Measurements from ENCODE around the gene DHFR2.
"Not testable (repeated sequence)": the region's sequence is repeated elsewhere in the genome, so short reads cannot be mapped to it uniquely, and the experiment has no call there.

DHFR2 gene

GRCh38 chr3:94065819-94066480, 3.2 kb upstream of the DHFR2 start:
- DNase-seq = no peak

- no peak for DNase-seq
Measured at GRCh38 chr3:94065122-94065521, 2.4 kb upstream of the DHFR2 start.

DNA sequence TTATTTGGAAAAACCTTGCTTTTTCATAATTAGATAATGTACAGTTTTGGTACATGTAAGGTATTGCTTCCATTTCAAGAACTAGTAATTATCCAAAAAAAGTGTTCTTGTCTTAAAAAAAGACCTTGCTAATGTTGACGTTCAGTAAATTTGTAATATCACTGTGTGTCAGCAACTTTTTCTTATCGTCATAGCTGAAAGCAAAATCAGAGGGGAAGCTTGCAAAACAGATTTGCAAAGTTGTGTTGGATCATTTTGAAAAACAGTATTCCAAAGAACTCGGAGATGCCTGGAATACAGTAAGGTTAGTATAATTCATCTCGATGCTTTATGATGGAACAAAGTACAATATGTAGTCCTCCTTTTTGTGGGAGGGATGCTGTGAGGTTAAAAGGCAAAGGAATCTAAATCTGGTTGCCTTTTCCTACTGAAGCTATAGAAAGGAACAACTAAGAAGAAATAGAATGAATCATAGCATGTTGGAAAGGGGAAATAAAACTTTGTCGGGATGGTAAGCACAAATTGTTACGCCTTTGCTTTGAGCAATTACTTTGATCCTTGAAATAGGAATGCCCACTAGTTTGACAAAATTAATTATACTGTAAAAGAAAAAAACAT, 1.6 kb upstream of the DHFR2 start:
- DNase-seq = no peak

- no peak for DNase-seq
Measured at GRCh38 chr3:94063496-94064119, 892 bp upstream of the DHFR2 start.

DNA sequence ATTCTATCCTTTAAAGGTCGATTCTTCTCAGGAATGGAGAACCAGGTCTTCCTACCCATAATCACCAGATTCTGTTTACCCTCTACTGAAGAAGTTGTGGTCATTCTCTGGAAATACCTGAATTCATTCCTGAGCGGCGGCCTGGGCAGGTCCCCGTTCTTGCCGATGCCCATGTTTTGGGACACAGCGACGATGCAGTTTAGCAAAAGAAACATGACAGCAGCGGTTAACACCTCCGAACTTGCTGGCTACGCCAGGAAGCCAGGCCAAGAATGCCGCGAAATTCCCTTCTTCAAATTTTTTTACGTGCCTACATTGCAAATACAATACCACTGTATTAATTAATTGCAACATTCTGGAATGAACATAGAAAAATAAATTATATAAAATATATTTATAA, 1.4 kb downstream of the DHFR2 start:
- no peak for DNase-seq

GRCh38 chr3:94050546-94050945, 12.2 kb downstream of the DHFR2 start:
- DNase-seq = no peak

- no peak for DNase-seq
Measured at GRCh38 chr3:94049267-94049666, 13.4 kb downstream of the DHFR2 start.

GRCh38 chr3:94046533-94046932, 16.2 kb downstream of the DHFR2 start:
- DNase-seq = no peak

DNA sequence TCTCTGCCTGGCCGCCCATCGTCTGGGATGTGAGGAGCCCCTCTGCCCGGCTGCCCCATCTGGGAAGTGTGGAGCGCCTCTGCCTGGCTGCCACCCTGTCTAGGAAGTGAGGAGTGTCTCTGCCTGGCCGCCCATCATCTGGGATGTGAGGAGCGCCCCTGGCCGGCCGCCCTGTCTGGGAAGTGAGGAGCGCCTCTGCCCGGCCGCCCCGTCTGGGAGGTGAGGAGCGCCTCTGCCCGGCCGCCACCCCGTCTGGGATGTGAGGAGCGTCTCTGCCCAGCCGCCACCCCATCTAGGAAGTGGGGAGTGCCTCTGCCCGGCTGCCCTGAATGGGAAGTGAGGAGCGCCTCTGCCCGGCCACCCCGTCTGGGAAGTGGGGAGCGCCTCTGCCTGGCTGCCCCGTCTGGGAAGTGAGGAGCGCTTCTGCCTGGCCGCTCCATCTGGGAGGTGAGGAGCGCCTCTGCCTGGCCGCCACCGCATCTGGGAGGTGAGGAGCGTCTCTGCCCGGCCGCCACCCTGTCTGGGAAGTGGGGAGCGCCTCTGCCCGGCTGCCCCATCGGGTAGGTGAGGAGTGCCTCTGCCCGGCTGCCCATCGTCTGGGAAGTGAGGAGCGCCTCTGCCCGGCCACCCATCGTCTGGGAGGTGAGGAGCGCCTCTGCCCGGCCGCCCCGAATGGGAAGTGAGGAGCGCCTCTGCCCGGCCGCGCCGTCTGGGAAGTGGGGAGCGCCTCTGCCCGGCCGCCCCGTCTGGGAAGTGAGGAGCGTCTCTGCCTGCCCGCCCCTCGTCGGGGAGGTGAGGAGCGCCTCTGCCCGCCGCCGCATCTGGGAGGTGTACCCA, 18.4 kb downstream of the DHFR2 start:
- not testable (repeated sequence) for DNase-seq

- DNase-seq = no peak
Measured at GRCh38 chr3:94043285-94043684, 19.4 kb downstream of the DHFR2 start.

DNA sequence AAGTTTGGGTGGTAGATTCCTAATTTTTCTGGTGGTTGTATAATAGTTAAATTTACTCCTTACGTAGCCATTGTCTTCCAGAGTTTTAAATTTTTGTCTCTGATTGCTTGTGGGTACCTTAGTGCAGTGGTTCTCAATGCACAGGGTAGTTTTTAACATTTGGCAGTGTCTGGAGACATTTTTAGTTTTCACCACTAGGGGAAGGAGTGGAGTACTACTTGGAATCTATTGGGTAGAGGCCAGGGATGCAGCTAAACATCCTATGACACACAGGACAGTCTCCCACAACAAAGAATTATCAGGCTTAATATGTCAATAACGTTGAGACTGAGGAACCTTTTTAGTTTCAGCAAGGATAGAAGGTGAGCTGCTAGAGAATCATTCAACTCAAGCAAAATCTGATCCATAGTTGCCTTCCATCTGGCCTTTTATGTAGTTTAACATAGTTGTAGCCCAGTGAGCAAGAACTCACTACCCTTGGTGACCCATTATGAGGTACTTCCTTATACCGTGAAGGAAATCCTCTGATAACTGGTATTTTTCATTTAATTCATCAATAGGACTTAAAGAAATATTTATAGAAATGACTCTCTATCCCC, 25.7 kb downstream of the DHFR2 start:
- DNase-seq = no peak

GRCh38 chr3:94028093-94028837, 34.5 kb downstream of the DHFR2 start, which contains the start of gene STX19:
STX19 (minus strand) TSS chr3:94028597; CDS start chr3:94015269, 13,328 bp downstream.
- no peak for DNase-seq

- DNase-seq = no peak
Measured at GRCh38 chr3:94026623-94027022, 36.1 kb downstream of the DHFR2 start.

- no peak for DNase-seq
Measured at GRCh38 chr3:94024385-94024784, 38.3 kb downstream of the DHFR2 start.

DNA sequence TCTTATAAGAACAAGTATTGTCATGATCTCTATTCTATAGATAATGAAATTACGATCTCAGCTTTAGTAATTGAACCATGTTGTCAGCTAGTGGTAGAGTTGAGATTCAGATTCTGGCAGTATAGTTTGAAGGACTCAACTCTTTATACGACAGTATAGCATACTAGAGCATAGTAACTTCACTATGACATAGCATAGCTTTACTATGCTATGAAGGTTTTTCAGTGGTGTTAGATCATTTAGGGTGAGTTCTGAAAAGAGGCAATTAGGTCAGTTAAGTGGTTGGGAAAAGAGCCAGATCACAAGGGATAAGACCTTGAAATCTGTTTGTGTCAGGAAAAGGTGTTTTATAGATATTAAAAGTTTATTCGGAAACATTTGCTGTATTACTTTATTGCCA, 42.4 kb downstream of the DHFR2 start:
- no peak for DNase-seq

- no peak for DNase-seq
Measured at GRCh38 chr3:94019659-94020058, 43.1 kb downstream of the DHFR2 start.

DNA sequence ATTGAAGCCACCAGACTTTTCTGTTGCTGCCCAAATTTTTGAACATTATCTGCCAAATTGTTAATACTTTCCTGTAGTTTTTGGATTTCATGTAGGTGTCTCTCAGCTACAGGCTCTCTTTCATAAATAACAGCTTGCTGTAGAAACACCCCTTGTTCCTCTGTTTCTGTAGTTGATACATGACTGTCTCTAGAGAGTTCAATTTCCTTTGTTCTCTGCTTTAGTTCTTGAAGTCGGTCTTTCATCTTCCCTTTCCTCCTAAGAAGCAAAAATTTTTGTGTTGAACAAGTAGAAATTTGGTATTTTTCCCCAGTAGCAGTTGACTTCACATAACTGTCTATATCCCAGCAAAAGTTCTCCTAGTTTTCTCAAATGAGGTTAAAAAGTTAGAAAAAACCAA, 47.7 kb downstream of the DHFR2 start:
- no peak for DNase-seq

DNA sequence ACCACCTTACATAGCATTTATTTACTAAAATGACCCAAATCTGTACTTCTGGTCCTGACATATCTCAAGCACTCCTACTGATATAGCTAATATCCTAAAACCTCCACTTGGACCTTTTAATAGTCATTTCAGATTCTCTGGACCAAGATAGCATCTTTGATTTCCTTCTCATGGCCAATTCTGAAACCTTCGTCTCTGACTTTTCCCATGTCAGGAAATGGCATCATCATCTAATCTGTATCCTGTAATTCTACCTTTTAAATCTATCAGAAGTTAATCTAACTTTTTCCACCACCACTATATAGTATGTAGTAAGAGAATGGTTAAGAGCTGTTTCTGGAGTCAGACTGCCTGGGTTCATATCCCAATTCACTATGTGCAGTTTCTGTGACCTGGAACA, 50.5 kb downstream of the DHFR2 start:
- DNase-seq = no peak

- no peak for DNase-seq
Measured at GRCh38 chr3:94011233-94011711, 51.4 kb downstream of the DHFR2 start.

GRCh38 chr3:94009608-94010007, 53.1 kb downstream of the DHFR2 start:
- DNase-seq = no peak

- no peak for DNase-seq
Measured at GRCh38 chr3:94008253-94008652, 54.5 kb downstream of the DHFR2 start.
